ENCODE data around the gene KLF4. TPM values are rescaled to one million over a fixed set of nuclear protein-coding genes. Genes with fewer than 3 reads are reported as not detected.

The KLF4 gene
- total and polyA plus RNA-seq, 2 of the 13 experiments (the other 11 are each of a cell fraction or from before 2014, with no cell fraction given) = 0.20 to 0.37 TPM

DNA sequence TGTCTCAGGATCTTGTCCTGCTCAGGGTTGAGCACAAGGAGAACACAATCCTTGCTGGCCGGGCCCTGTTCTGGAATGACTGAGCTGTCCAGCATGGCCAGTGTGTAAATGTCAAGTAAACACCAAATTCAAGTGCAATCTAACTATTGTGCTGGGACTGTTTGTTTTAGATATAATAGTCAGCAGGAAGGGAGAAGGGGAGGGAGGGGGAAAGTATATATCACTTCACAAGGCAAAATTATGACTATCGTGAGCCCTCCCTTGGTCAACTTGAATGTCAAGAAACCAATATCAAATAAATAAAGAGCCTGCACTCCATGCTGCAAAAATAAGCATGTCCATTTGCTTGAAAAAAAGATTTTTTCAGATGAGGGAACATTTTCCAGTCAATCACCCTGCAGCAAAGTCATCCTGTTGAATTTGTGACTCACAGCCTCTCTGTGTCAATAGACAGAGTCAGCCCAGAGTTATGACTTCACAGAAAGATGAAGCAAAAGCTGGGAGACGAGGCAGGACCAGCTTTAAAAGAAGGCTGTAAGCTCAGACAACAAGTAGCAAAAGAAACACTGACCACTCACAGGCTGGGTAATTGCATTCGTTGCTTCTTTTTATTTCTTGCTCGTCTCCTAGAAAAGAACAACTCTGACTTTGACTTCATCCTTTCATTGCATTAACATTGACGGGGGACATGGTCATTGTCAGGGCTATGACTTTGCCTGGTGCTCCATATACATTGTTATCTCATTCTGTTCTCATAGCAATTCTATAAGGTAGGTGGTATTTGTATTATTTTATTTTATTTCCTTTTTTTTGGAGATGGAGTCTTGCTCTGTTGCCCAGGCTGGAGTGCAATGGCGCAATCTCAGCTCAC is 15.3 kb upstream of the KLF4 start (continued):
- TF ChIP-seq, protein P1, sequence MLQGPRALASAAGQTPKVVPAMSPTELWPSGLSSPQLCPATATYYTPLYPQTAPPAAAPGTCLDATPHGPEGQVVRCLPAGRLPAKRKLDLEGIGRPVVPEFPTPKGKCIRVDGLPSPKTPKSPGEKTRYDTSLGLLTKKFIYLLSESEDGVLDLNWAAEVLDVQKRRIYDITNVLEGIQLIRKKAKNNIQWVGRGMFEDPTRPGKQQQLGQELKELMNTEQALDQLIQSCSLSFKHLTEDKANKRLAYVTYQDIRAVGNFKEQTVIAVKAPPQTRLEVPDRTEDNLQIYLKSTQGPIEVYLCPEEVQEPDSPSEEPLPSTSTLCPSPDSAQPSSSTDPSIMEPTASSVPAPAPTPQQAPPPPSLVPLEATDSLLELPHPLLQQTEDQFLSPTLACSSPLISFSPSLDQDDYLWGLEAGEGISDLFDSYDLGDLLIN (CRISPR knock-in tag; IDR thresholded peaks at IDR 0.05; ENCODE audit: borderline replicate concordance) = no peak
- TF ChIP-seq HOXD1 (CRISPR knock-in tag; IDR thresholded peaks at IDR 0.05) (no peak), KAT2B (IDR thresholded peaks at IDR 0.05; ENCODE audit: borderline replicate concordance, low read depth, low read length) (no peak), NFATC3 (CRISPR knock-in tag; IDR thresholded peaks at IDR 0.05) (no peak), AGO2 (optimal IDR thresholded peaks at IDR 0.05; ENCODE audit: low read depth, low read length) (no peak), ZBTB38 (CRISPR knock-in tag; IDR thresholded peaks at IDR 0.05) (no peak), RARG (CRISPR knock-in tag; IDR thresholded peaks at IDR 0.05; ENCODE audit: low read depth) (no peak), ZFP1 (CRISPR knock-in tag; IDR thresholded peaks at IDR 0.05) (no peak), KDM1A (CRISPR knock-in tag; IDR thresholded peaks at IDR 0.05) (no peak; the same call in 1 of the 2 replicates), POGZ (CRISPR knock-in tag; IDR thresholded peaks at IDR 0.05) (no peak), NR1H2 (CRISPR knock-in tag; IDR thresholded peaks at IDR 0.05; ENCODE audit: borderline replicate concordance, low read depth) (no peak), PLRG1 (conservative IDR thresholded peaks at IDR 0.05) (no peak), ZNF234 (CRISPR knock-in tag; conservative IDR thresholded peaks at IDR 0.05) (no peak)
- TF ChIP-seq, protein P2, sequence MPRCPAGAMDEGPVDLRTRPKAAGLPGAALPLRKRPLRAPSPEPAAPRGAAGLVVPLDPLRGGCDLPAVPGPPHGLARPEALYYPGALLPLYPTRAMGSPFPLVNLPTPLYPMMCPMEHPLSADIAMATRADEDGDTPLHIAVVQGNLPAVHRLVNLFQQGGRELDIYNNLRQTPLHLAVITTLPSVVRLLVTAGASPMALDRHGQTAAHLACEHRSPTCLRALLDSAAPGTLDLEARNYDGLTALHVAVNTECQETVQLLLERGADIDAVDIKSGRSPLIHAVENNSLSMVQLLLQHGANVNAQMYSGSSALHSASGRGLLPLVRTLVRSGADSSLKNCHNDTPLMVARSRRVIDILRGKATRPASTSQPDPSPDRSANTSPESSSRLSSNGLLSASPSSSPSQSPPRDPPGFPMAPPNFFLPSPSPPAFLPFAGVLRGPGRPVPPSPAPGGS (CRISPR knock-in tag; IDR thresholded peaks at IDR 0.05) = no peak
- TF ChIP-seq, protein P3, sequence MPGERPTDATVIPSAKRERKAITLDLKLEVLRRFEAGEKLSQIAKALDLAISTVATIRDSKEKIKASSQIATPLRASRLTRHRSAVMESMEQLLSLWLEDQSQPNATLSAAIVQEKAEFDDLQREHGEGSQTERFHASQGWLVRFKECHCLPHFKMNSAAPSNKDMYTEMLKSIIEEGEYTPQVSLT (CRISPR knock-in tag; IDR thresholded peaks at IDR 0.05; ENCODE audit: borderline replicate concordance, low read depth) = no peak
- TF ChIP-seq, protein P4, sequence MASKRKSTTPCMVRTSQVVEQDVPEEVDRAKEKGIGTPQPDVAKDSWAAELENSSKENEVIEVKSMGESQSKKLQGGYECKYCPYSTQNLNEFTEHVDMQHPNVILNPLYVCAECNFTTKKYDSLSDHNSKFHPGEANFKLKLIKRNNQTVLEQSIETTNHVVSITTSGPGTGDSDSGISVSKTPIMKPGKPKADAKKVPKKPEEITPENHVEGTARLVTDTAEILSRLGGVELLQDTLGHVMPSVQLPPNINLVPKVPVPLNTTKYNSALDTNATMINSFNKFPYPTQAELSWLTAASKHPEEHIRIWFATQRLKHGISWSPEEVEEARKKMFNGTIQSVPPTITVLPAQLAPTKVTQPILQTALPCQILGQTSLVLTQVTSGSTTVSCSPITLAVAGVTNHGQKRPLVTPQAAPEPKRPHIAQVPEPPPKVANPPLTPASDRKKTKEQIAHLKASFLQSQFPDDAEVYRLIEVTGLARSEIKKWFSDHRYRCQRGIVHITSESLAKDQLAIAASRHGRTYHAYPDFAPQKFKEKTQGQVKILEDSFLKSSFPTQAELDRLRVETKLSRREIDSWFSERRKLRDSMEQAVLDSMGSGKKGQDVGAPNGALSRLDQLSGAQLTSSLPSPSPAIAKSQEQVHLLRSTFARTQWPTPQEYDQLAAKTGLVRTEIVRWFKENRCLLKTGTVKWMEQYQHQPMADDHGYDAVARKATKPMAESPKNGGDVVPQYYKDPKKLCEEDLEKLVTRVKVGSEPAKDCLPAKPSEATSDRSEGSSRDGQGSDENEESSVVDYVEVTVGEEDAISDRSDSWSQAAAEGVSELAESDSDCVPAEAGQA (IDR thresholded peaks at IDR 0.05; ENCODE audit: low read depth) = no peak
- TF ChIP-seq, protein P4 (CRISPR knock-in tag; IDR thresholded peaks at IDR 0.05; ENCODE audit: borderline replicate concordance) = no peak
- TF ChIP-seq, protein P5, sequence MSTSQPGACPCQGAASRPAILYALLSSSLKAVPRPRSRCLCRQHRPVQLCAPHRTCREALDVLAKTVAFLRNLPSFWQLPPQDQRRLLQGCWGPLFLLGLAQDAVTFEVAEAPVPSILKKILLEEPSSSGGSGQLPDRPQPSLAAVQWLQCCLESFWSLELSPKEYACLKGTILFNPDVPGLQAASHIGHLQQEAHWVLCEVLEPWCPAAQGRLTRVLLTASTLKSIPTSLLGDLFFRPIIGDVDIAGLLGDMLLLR (CRISPR knock-in tag; IDR thresholded peaks at IDR 0.05) = no peak
- TF ChIP-seq, protein P6, sequence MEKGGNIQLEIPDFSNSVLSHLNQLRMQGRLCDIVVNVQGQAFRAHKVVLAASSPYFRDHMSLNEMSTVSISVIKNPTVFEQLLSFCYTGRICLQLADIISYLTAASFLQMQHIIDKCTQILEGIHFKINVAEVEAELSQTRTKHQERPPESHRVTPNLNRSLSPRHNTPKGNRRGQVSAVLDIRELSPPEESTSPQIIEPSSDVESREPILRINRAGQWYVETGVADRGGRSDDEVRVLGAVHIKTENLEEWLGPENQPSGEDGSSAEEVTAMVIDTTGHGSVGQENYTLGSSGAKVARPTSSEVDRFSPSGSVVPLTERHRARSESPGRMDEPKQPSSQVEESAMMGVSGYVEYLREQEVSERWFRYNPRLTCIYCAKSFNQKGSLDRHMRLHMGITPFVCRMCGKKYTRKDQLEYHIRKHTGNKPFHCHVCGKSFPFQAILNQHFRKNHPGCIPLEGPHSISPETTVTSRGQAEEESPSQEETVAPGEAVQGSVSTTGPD (CRISPR knock-in tag; IDR thresholded peaks at IDR 0.05) = no peak

Measured in HepG2 (cell line).